Measurements from ENCODE around the gene ABTB1.
"Not testable (repeated sequence)": the region's sequence is repeated elsewhere in the genome, so short reads cannot be mapped to it uniquely, and the experiment has no call there.

Gene ABTB1

GRCh38 chr3:127673191-127674100, 694 bp downstream of the ABTB1 start:
- DNase-seq = peak; percentile 58

GRCh38 chr3:127674101-127674721, 1.5 kb downstream of the ABTB1 start:
- DNase-seq = no peak

GRCh38 chr3:127674790-127675189, 2.0 kb downstream of the ABTB1 start:
- DNase-seq = no peak

- no peak for DNase-seq
Observed at GRCh38 chr3:127675651-127676391, 3.1 kb downstream of the ABTB1 start.

- no peak for DNase-seq
Observed at GRCh38 chr3:127676456-127676855, 3.7 kb downstream of the ABTB1 start.

- no peak for DNase-seq
Observed at GRCh38 chr3:127676921-127677351, 4.2 kb downstream of the ABTB1 start.

- DNase-seq = no peak
Observed at GRCh38 chr3:127677541-127678314, 5.0 kb downstream of the ABTB1 start.

- DNase-seq = no peak
Observed at GRCh38 chr3:127678315-127678599, 5.5 kb downstream of the ABTB1 start.

- DNase-seq = no peak
Observed at GRCh38 chr3:127678611-127679533, 6.1 kb downstream of the ABTB1 start.

GRCh38 chr3:127679534-127680145, 6.9 kb downstream of the ABTB1 start:
- no peak for DNase-seq

- no peak for DNase-seq
Observed at GRCh38 chr3:127680146-127680661, 7.5 kb downstream of the ABTB1 start.

GRCh38 chr3:127680798-127681221, 8.1 kb downstream of the ABTB1 start:
- no peak for DNase-seq

GRCh38 chr3:127682175-127682554, 9.4 kb downstream of the ABTB1 start:
- not testable (repeated sequence) for DNase-seq

- DNase-seq = no peak
Observed at GRCh38 chr3:127682561-127682960, 9.8 kb downstream of the ABTB1 start.

GRCh38 chr3:127684871-127685707, 12.3 kb downstream of the ABTB1 start:
- no peak for DNase-seq

GRCh38 chr3:127685708-127686511, 13.2 kb downstream of the ABTB1 start:
- DNase-seq = no peak

GRCh38 chr3:127686512-127686894, 13.8 kb downstream of the ABTB1 start:
- no peak for DNase-seq

- DNase-seq = no peak
Observed at GRCh38 chr3:127687228-127687737, 14.5 kb downstream of the ABTB1 start.

GRCh38 chr3:127688022-127688415, 15.3 kb downstream of the ABTB1 start:
- DNase-seq = no peak
